Ovary (tissue), 3 donors: ENCODE measurements around the gene NUP35.

Experiments used
- CTCF ChIP-seq, 3 donors: fragments of 450-650 bp in 2 of 3; fragments of 200-600 bp in 1 of 3; IDR thresholded peaks; one replicate each; pipeline versions ENCODE4 v1.5.1 to v1.8.0; 2016 to 2022; ENCODE audit warnings: antibody characterized with exemption in 3 of 3, mild to moderate bottlenecking in 1 of 3
- POLR2A ChIP-seq: fragments of 450-650 bp; IDR thresholded peaks from one replicate; pipeline ENCODE4 v1.6.1; 2017; ENCODE audit warnings: antibody characterized with exemption, mild to moderate bottlenecking, moderate library complexity
- donor health status: DM: no; HTN: no; CAD: no.

GRCh38 chr2:183124957-183125255, 663 bp downstream of the NUP35 start:
- TF ChIP-seq POLR2A (no peak), CTCF (IDR thresholded peaks at IDR 0.05) (no peak)
